ENCODE results near the gene C1QA.
"Not testable (repeated sequence)": the region's sequence is repeated elsewhere in the genome, so short reads cannot be mapped to it uniquely, and the experiment has no call there.

The C1QA gene

DNA sequence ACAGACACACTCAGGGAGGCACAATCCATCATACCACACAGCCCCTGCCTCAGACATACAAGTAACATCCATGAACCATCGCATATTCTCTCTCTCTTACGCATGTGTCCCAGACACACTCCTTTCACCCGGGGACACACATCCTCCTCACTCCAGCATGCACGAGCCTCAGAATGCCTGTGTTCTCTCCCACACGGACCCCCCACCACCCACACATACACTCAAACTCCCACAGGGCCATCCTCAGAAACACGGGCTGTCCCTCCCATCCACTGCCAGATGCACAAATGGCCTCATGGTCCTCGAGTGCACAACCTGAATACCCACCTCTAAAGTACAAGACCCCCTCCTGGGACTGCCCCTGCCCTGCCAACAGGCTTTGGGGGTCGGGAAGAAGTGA, 4.8 kb downstream of the C1QA start:
- no peak for DNase-seq (ENCODE audit: low read depth)

DNA sequence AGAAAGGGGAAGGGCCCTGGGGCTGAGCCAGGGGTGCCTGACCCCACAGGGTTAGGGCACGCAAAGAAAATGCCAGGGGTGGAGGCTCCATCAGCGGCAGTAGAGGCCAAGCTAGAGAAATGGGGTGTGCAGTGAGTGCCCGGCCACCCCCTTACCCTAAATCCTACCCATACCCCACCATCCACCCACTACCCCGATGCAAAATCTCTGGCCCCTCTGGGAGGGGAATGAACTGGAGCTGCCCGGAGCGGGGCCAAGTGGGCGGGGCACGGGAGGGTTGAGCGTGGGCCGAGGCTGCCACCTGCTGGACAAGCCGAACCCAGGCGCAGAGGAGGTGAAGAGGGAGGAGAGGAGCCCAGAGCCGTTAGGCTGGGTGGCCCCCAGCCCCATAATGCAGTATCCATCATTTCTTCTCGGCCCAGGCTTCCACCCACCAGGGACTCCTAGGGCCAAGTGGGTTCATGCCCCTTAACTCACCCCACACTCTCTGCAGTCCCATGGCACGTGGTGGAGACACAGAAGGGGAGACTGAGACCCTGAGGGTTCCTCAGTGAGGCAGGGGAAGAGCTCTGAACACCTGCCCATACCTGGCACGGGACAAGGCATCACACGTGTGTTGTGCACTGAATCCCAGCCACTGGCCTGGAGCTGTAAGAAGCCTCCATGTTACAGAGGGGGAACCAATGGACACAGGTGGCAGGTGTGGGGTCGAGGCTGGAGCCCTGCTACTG, 5.6 kb downstream of the C1QA start:
- peak; percentile 68 for DNase-seq (ENCODE audit: low read depth)

DNA sequence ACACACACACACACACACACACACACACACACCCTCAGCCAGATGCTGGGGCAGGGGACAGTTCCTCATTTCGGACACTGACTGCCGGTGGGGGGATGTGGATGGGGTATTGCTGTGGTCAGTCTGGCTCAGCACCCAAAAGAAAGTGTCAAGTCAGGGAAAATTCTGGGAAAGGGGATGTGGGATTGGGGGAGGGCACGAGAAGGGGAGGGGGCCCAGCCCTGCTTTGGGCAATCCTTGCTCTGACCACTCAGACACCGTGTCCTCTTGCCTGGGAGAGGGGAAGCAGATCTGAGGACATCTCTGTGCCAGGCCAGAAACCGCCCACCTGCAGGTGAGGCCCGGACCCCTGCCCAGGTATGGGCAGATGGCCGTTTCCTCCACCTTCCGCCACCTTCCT, 7.0 kb downstream of the C1QA start, which contains the start of gene C1QC:
TSS of gene C1QC (plus strand) at position 253 of the 400 bp plus-strand sequence. CDS start 391 bp downstream, outside the sequence.
- no peak for DNase-seq (ENCODE audit: low read depth)

DNA sequence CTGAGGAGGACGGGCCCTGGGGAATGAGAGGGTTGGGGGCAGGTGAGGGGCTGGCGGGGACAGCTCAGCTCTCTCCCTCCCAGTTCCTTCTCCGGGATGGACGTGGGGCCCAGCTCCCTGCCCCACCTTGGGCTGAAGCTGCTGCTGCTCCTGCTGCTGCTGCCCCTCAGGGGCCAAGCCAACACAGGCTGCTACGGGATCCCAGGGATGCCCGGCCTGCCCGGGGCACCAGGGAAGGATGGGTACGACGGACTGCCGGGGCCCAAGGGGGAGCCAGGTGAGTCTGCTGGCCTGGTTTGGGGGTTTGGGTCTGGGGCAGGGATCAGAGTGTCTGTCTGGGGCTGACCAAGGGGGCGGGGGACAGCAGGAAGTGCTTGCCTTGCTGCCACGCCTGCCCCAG, 7.5 kb downstream of the C1QA start:
- DNase-seq (ENCODE audit: low read depth): no peak

DNA sequence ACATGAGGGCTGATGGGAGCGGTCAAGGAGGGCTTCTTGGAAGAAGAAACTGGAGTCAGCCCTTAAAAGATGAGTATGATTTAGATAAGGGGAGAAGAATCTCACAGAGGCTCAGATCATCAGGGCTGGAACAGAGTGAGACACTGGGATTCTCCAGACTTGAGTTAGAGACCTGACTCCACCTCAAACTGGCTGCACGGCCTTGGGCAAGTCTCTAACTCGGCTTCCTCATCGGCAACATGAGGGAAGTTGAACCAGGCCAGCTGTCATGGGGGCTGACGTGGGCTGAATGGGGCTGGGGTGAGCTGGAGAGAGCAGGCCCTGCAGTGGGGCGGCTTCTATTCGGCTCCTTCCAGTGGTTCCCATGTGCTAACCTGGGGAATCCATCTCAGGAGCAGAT, 9.5 kb downstream of the C1QA start:
- no peak for DNase-seq (ENCODE audit: low read depth)

DNA sequence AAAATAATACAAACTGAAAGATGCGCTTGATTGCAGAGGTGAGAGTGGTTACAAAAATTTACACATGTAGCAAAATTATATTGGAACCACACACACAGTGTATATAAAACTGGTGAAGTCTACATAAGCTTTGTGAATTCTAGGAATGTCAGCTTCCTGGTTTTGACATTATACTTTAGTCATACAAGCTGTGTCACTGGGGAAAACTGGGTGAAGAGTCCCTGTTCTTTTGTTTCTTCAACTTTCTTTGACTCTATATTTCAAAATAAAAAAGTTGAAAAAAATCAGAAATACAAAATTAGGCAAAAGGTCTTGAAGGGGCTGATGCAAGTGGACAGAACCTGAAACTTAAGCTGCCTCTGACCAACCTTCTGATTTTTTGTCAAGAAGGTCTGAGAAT, 10.0 kb downstream of the C1QA start:
- DNase-seq (ENCODE audit: low read depth): no peak

DNA sequence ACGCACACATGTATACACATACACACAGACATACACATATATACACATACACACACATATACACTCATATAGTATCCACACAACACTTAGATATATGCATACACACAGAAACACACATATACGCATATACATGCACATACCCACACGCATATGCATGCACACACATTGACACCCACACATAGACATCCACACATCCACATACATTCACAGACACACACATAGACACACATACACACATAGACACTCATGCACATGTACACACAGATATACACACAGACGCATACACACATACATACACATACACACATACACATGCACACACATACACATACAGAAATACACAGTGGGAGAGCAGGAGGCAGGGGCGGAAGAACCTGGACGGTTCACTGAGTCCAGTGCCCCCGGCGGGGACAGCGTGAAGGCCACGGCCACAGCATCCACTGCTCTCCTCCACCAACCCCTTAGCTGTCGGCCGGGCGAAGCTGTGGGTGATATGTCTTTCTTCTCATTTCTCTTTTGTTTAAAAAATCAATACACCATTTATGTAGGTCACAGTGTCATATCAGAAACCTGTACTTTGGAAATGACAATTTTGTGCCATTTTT, 13.8 kb downstream of the C1QA start:
- no peak for DNase-seq (ENCODE audit: low read depth)

DNA sequence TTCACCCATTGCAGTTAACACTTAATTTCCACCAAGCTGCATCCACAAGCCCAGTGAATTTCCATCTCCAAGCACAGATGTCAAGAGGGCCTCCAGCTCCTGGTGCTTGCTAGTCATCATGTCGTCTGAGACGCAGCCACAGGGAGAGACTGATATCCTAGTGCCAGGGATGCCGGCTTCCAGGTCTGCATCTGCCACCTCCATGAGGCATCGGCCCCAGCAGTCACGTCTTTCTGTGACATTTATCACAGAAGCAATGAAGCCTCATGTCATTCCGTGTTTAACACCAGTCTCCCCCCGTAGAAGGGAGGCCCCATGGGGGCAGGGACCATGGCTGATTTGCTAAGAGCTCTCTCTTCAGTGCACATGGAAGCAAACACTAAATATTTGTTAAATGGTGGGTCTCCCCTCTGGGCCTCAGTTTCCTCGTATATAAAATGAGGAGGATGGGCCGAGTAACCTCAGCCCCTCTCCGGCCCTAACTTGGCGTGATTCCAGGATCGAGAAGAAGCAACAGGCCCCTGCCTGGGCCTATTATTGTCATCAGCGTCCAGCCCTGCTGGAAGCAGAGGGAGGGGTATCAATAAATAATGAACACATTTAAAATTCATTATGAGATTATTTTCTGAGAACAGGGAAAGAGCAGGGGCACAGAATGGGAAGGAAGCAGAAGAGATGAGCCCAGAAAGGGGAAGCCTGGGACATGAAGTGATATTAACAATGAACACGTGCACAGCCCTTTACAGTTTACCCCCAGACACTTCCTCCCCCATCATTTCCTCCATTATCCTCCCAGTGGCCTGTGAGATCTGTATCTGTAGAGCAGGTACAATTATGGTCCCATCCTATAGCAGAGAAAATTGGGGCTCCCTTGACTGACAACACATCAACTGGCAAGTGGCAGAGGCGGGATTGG, 15.8 kb downstream of the C1QA start:
- no peak for DNase-seq (ENCODE audit: low read depth)

DNA sequence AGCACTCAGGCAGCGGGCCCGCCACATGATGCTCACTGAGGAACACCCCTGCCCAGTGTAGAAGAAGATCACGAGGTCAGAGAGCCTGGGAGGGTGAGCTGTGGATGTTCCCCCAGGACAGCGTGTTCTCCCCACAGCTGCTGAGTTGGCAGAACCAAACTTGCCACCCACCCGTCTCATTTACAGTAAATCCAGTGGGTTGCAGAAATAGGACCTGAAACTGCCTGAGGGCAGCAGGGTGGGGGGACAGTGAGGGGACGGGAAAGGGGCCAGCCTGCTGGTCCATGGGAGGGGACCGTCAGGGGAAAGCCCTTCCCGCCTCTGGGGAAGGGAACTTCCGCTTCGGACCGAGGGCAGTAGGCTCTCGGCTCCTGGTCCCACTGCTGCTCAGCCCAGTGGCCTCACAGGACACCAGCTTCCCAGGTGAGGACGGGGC, 16.5 kb downstream of the C1QA start, which contains the start of gene C1QB:
TSS of gene C1QB (plus strand) at position 356 of the 436 bp plus-strand sequence. CDS start 6,227 bp downstream, outside the sequence.
- DNase-seq (ENCODE audit: low read depth): no peak

DNA sequence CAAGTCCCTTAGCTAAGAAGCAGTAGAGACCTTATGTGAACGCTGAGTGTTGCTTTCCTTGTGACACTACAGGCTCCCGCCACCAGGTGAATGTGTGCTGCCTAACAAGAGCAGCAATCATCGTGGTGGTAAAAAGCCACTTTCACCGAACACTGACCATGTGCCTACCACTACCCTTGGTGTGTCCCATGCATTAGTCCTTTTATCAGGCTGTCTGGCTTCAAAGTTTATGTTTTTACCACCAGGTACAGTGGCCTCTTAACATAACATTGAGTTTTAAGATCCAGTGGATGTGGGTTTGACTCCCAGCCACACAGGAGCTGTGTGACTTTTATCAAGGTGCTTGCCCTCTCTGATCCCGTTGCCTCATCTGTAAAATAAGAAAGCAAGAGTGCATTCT, 18.3 kb downstream of the C1QA start:
- DNase-seq (ENCODE audit: low read depth): no peak

DNA sequence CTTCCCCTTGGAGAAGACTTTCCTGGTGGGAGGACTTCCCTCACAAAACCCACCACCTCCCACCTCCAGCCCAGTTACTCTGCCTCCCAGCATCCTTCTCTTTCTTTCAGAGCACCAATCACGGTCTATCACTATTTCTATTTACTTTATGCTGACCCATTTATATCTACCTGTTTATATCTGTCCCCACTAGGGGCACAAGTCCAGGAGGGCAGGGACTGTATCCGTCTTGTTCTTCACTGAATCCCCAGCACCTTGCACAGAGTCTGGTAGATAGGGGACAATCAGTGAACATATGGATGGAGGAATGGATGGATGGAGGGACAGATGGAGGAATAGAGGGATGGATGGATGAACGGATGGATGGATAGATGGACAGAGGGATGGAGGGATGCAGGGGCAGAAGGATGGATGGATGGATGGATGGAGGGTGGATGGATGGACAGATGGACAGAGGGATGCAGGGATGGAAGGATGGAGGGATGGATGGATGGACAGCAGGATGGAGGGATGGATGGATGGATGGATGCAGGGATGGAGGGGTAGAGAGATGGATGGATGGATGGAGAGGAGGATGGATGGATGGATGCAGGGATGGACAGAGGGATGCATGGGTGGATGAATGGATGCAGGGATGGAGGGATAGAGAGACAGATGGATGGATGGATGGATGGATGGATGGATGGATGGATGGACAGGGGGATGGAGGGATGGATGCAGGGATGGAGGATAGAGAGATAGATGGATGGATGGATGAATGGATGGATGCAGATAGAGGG, 22.1 kb downstream of the C1QA start:
- DNase-seq (ENCODE audit: low read depth): no peak

DNA sequence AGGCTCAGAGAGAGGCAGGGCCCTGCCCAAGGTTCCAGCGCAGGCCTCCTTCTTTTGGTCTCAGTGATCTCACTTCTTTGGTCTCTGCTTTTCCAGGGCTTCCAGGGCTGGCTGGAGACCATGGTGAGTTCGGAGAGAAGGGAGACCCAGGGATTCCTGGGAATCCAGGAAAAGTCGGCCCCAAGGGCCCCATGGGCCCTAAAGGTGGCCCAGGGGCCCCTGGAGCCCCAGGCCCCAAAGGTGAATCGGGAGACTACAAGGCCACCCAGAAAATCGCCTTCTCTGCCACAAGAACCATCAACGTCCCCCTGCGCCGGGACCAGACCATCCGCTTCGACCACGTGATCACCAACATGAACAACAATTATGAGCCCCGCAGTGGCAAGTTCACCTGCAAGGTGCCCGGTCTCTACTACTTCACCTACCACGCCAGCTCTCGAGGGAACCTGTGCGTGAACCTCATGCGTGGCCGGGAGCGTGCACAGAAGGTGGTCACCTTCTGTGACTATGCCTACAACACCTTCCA, 24.4 kb downstream of the C1QA start:
- DNase-seq (ENCODE audit: low read depth): no peak

DNA sequence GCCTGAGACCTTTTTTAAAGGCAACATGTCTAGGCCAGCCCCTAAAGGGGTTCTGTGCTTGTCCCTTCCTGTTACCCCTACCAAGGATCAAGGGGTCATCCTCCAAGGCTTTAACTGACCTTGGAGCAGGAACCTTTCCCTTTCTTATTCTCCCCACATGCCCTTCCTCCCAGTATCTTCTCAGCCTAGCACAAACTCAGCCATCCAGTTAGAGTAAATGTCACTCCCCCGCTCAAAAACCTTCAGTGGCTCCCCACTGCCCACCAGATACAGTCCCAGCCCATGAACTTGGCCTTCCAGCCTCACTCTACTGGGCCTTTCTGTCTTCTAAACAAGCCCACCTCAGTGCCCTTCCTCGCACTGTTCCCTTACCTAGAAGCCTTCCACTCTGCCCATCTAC, 25.5 kb downstream of the C1QA start:
- no peak for DNase-seq (ENCODE audit: low read depth)

DNA sequence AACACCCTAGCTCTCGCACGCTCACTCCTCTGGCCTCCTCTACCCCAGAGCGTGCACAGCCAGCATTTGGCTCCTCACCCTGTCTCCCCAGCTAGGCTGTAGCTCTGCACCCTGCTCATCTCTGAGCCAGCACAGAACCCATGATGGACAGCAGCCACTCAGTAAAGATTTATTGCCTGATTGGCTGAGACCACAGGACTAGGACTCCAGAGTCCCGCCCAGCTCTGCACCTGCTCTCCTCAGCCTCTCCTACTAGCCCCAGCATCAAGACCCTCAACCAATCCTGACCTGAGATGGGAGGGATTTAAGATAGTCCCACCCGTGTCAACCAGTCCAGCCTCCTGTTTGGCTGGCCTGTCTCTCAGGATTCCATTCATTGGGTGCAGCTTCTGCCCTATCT, 25.9 kb downstream of the C1QA start:
- no peak for DNase-seq (ENCODE audit: low read depth)

DNA sequence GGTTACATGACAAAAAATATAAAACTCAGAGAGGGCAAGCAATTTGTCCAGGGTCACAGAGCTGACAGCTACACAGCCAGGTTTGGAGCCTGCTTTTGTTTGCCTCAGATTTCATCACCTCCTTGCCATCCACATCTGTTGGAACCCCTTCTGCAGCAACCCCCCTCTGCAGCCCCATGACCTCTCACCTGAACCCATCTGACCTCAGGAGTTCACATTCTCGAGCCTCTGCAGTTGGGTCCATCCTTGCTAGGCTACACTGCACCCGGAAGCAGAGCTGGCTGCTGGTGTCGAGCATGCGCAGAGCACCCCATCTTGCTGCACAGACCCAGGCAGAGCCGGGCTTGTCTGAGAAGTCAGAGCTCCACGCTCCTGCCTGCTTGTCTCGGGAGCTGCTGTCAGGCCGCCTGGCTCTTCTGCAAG, 26.6 kb downstream of the C1QA start:
- DNase-seq (ENCODE audit: low read depth): no peak

DNA sequence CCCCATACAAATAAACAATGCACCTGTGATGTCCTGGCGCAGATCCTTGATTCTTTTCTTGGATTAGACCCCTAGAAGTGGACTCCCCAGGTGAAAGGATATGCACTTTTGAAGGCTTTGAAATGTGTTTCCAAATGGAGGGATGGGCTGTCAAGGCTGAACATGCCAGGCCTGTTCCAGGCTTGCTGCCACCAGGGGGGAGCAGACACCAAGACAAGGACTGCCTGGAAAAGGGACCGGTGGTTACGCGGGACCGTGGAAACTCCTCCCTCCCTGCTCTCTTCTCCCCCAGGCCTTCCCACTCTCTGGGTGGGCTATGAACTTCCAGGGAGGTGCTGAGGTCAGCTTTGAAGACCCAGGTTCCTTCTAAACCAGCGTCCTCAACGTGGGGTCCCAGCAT, 29.3 kb downstream of the C1QA start:
- no peak for DNase-seq (ENCODE audit: low read depth)

DNA sequence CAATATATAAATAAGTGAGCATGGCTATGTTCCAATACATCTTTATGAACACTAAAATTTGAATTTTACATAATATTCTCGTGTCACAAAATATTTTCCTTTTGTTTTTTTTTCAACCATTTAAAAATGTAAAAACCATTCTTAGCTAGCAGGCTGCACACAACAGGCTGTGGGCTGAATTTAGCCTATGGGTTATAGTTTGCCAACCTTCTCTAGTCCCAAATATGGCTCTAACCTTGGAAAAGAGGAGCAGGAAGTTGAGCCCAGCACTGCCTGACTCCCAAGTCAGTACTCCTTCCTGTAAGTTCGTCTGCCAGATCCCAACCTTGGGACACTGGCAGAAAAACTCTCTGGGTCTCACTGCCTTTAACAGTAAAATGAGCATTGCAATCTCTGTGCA, 30.0 kb downstream of the C1QA start:
- no peak for DNase-seq (ENCODE audit: low read depth)

DNA sequence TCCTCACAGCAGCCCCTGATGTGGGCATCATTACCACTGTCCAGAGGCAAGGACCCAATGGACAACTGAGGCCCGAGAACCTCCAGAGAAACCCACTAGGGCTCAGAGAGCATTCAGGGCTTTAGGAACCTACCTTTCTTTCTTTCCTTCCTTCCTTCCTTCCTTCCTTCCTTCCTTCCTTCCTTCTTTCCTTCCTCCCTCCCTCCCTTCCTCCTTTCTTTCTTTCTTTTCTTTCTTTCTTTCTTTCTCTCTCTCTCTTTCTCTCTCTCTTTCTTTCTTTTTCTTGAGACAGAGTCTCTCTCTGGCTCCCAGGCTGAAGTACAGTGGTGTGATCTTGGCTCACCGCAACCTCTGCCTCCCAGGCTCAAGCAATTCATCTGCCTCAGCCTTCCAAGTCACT, 32.4 kb downstream of the C1QA start:
- not testable (repeated sequence) for DNase-seq (ENCODE audit: low read depth)

DNA sequence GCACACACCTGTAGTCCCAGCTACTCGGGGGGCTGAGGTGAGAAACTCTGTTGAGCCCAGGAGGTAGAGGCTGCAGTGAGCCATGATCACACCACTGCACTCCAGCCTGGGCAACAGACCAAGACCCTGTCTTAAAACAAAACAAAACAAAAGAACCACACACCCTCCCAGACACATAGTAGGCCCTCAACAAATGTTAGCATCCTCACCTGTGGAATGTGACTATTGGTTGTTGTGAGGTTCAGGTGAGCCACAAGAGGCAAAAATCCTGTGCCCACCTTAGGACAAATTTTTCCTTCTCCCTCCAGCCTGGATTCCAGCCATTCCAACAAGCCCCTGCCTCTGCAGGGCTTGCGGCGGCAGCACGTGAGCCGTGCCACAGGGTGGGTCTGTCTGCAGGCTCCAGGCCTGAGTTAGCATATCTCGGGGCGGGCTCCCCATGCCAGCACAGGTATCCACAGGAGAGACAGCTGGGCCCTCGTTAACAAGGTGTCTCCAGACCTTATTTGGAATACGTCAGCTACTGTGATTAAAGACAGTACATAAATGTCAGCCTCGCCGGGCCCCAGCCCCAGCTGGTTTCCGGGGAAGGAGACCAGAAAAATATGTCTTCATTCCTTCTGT, 34.0 kb downstream of the C1QA start:
- DNase-seq (ENCODE audit: low read depth): no peak

DNA sequence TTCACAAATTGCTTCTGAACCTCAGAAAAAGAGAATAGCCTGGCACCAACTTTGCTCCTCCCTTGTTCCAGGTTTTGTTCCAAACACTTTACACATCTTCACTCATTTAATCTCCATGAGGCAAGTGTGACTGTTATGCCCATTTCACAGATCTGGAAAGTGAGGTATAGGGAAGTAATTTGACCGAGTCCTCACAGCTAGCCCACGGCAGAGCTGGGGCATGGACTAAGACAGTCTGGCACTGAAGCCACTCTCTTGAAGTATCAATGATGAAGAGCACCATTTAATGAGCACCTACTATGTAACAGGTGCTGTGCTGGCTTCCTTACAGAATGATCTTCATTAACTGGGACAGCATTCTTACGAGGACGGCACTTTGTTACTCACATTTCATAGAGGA, 35.6 kb downstream of the C1QA start:
- no peak for DNase-seq (ENCODE audit: low read depth)
